GM21723 (cell line): ENCODE measurements around the gene LYZL2.
"Not testable (repeated sequence)": the region's sequence is repeated elsewhere in the genome, so short reads cannot be mapped to it uniquely, and the experiment has no call there.

Source experiments
- ATAC-seq: cut with Tn5 transposase; IDR thresholded peaks from one replicate; pipeline ENCODE4 v1.9.1; 2021; ENCODE audit warnings: mild to moderate bottlenecking, moderate library complexity; ENCODE audit not compliant: unreplicated experiment

LYZL2 gene

GRCh38 chr10:30629653-30630052 is at the start of gene LYZL2:
TSS of gene LYZL2 (minus strand) at chr10:30629753. CDS start at chr10:30626915, 2,838 bp downstream.
- no peak for ATAC-seq

- peak; percentile 67 for ATAC-seq
These were observed 48.1 kb upstream of the LYZL2 start for GRCh38 chr10:30677616-30678015.

- not testable (repeated sequence) for ATAC-seq
These were observed 47.6 kb upstream of the LYZL2 start for GRCh38 chr10:30677146-30677545.

DNA sequence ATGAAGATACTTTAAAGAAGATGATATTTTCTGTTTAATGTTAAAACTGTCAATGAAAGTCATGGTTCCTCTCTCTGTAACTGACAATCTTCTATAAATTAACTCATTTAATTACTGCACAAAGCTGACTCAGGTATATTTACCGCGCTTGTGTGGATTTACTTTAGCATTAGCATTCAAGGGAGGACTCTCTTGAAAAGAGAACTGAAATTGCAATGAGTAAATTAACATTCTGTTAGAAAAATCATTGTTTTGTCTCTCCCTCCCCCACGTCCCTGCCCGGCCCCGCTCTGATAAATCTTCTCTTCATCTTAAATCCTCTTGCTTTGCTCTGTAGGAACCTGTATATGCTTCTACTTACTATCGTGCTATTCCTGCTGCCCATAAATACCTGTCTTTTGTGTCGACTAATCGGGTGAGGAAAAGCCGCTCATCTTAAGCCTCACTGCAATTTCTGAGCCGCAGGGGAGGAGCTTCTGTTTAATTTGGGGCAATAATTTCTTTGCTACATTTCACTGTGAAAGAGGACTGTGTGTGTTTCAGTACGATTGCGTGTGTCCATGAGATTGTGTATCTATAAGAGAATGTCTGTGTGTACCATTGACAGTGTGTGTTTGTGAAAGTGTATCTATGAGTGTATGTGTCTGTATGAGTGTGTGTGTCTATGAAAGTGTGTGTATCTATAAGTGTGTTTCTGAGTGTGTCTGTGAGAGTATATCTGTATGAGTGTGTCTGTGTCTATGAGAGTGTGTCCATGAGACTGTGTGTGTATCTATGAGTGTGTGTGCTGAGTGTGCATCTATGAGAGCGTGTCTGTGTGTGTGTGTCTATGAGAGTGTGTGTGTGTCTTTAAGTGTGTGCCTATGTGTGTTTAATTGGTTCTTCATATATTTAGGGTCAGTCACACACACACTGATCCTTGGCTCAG is 46.5 kb upstream of the LYZL2 start:
- ATAC-seq: no peak

DNA sequence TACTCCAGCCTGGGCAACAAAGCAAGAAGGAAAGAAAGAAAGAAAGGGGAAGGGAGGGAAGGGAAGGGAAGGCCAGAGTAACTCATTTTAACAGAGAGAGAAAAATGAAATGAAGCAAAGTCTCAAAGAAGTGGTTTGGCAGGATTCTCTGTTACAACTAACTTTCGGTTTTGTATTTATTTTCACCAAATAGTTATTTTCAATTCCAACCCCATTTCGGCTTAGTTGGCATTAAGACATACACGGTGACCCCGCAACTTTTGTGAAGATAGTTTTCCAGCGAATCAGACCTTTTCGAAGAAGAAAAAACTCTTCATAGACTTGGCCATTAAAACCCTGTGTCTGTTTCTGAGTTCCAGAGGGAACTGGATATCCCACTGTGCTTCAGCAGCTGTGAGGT is 45.2 kb upstream of the LYZL2 start:
- no peak for ATAC-seq

DNA sequence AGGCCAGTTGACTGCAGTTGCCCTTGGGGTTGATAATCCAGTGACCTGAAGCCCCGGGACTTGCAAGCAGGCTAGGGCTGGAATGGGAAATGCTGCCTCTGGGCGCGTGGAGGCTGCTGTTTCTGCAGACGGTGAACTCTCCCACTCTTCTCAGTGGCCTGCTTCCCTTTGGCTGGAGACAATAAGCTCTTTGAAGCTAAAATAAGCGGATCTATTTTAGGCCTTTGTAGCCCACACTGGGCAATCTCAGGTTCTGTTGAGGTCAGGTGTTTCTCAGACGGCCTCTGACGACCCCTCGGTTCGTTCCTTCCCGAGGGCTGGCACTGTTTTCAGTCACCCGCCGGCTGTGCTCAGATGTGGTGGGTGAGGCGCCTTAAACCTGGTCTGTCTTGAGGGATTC is 43.7 kb upstream of the LYZL2 start:
- ATAC-seq: not testable (repeated sequence)

DNA sequence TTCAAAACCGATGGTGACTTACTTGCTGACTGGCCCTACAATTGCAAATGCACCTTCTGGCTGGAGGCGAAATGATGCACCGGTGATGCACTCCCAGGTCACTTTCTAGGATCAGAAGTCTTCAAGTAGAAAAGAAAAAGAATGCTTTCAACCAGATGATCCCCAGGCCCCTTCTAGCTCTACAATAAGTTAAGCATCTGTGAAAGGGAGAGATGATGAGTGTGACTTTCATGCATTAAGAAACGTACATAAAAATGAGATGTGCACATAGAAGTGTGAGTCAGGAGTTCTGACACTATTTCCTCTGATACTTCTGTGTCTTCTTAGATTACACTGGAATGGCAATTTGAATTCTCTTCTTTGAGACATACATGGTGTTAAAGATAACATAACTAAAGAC is 42.8 kb upstream of the LYZL2 start:
- ATAC-seq: not testable (repeated sequence)

DNA sequence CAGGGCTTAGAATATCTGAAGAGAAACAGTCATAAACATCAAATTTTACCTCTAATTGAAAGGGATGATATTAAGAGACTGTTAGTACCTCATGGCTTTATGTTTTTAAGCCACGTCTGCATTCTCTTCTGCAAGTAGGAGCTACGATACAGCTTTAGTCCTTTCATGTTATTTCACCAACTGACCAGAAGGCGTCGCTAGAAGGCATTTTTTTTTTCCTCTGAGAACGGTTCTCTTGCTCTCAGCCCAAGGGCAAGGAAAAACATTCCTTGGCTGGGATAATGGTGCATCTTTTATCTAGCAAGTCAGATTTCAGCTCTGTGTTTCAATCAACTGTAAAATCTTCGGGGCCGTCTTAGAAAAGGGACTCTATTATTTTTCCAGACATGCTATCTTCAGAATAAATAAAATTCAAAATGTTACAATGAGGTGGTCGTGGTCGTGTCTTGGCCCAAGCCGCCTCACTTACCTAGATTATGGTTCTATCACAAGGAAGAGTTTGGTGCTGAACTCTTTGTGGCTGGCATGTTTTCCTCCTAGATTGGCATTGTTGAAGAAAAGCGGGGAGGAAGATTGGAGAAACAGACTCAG is 41.6 kb upstream of the LYZL2 start:
- no peak for ATAC-seq

GRCh38 chr10:30667982-30668381 is 38.4 kb upstream of the LYZL2 start:
- not testable (repeated sequence) for ATAC-seq

DNA sequence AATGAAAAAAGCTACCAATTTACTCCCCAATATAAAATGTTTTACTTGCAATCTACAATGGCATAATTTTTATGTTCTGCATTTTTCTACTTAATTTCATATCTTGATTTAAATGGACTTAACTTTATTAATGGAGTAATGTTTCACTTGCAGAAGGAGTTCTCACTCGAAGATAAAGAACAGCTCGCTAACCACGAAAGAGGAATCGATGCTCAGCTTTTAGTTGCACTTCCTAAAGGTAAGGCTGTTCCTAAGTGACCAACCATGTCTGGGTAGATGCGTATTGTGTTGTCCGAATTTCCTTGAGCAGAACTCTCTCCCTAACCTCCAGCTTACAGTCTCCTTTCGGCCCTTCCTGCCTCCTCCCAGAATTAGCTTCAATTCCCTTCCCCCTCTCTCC is 33.9 kb upstream of the LYZL2 start:
- peak; percentile 93 for ATAC-seq

DNA sequence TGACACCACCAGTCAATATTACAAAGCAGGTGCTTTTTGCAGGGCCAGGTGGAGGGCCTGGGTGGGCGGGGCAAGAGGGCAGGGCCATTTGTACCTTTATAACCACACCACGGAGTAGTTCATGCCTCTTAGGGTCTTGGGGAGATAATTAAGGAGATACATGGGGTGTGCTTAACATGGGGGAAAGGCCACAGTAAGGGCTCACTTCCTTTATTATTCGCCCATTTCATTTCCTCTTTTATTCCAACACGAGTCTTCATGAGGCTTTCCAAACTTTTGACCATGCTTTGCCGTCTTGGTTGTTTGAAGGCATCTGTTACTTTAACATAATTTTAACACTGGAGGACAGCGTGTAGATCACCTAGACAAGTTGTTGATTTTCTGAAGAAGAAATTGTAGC is 33.3 kb upstream of the LYZL2 start:
- peak; percentile 28 for ATAC-seq

GRCh38 chr10:30660314-30660713 is 30.8 kb upstream of the LYZL2 start:
- ATAC-seq: not testable (repeated sequence)

DNA sequence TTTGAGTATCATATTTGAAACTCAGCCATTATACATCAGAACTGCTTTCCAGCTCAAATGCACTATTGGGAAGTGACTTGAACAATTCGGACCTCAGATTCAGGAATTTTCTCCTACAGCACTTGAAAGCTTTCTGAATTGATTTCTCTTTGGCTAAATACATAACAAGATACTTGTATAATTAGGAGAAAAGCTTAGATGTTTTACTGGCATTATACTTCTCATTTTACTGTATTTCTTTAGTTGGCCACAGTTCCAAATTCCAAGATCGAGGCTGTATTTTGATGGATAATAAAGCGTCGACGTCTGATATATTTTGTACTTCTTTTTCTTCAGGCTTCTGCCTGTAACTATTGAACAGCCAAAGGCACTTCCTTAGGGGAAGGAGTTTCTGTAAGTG is 26.7 kb upstream of the LYZL2 start:
- no peak for ATAC-seq

DNA sequence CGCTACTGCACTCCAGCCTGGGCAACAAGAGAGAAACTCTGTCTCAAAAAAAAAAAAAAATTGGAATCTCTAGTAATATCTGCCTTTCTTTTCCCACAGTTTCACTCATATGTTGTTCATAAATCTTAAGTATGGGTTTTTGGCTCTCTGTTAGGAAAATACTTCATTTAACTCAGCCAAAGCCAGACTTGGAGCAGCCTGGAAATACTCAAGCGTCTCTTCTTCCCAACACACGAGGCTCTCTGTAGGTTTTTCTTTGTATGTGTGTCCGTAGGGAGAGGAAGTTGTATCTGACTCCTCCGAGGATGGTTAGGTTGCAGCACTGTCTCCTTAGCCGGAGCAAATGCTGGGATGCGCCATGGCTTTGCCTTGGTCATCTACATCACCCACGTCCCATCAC is 25.4 kb upstream of the LYZL2 start:
- ATAC-seq: not testable (repeated sequence)

GRCh38 chr10:30651470-30652397 is 22.2 kb upstream of the LYZL2 start:
- ATAC-seq: not testable (repeated sequence)

DNA sequence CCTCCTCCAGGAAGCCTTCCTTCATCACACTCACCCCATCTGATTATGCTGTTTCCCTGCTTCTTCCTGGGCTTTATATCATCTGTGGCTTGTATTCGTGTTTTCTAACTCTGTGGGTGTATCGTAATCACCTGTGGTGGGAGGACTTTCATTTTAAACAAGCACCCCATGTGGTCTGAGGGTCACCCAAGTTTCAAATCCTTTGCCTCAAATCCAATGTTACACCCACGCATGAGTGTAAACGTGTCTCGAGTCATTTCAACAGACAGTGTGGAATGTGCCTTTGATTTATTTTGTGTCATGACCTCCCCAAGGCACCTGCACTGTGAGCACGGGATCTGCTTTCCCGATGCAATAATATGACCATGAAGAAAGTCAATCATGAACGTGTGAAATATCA is 17.5 kb upstream of the LYZL2 start:
- ATAC-seq: no peak

DNA sequence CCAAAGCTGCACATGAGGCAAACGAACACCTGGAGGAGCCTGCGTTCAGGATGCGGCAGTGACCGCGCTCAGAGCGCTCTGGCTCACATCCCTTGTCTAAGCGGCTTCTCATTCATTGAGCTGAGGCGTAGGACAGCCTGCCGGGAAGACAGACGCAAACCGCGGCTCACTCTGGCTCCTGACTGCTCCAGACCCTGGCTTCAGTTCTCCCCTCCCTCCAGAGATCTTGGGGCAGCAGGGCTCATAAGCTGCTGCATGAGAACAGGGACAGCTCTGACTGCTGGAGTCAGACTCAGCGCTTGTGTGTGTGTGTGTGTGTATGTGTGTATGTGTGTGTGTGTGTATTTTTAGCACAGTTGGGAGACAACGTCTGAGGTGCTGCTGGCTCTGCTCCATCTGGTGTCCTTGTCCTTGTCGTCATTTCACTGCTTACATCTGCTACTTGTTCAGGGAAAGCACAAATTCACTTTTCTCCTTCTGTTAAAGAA is 15.8 kb upstream of the LYZL2 start:
- ATAC-seq: no peak

GRCh38 chr10:30644408-30644861 is 14.9 kb upstream of the LYZL2 start:
- ATAC-seq: not testable (repeated sequence)

GRCh38 chr10:30643557-30644199 is 14.1 kb upstream of the LYZL2 start:
- not testable (repeated sequence) for ATAC-seq

- not testable (repeated sequence) for ATAC-seq
These were observed 13.3 kb upstream of the LYZL2 start for GRCh38 chr10:30642856-30643255.
